Astrocyte of the spinal cord (primary cell): ENCODE measurements around the gene UBE3B.

Source experiments
- DNase-seq: peaks from one replicate; pipeline ENCODE4 v3.0.0; 2011; ENCODE audit warnings: low read depth, low spot score
- H3K4me3 ChIP-seq: 2 replicates; pipeline ENCODE4 v1.5.1; 2011; ENCODE audit warnings: low read depth, mild to moderate bottlenecking, low read length, moderate library complexity
- CTCF ChIP-seq: IDR thresholded peaks from 2 replicates; pipeline ENCODE4 v1.5.1; 2012; ENCODE audit warnings: low read depth, mild to moderate bottlenecking, low read length, inconsistent platforms
- in situ Hi-C: cut with HindIII; loops from 2 replicates; pipeline ENCODE4 v1.10.0; 2017; ENCODE audit warnings: low sequenced_read_pairs

The UBE3B gene

GRCh38 chr12:109448707-109449390 lies 28.6 kb upstream of the UBE3B start:
- no peak overlapping the region for H3K4me3 ChIP-seq
- in situ Hi-C loops, result no loop called here
- TF ChIP-seq CTCF, result no peak
- DNase-seq, result no peak

DNA sequence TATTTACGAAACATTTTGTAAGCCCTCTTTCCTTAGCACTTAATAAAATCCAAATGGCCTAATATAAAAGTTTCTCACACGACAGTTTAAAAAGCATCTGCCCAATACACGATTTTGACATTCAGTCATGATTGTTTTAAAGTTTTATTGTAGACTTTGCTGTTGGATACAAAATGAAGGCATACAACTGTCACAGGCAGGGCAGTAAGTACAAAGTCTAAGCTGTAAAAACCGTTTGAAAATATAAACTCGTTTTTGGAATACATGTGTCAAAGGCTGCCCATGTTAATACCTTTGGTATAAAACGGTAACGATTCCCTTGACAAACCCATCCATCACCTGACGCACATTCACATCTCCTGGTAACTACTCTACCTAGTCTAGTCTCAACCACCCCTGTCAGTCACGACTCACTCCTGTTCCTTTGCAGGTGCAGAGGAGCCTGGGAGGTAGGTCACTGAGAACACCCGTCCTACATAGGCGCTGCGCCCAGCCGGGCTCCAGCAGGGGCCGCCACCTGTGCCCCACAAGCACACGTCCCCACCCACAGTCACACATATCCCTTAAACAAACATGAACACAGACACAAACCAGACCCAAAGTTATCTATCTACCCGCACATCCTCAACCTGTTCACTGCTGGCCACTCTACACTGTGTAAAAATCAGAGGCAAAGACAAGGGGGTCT lies 27.4 kb upstream of the UBE3B start:
- TF ChIP-seq CTCF, result peak; percentile 13
- in situ Hi-C loops, result no loop called here
- DNase-seq, result no peak

GRCh38 chr12:109450980-109451379 lies 26.5 kb upstream of the UBE3B start:
- no peak for TF ChIP-seq CTCF
- no peak overlapping the region for H3K4me3 ChIP-seq
- DNase-seq, result no peak
- in situ Hi-C loops, result no loop called here

More for the DNA sequence above, 27.4 kb upstream of the UBE3B start:
- no peak overlapping the region for H3K4me3 ChIP-seq

GRCh38 chr12:109451400-109451799 lies 26.0 kb upstream of the UBE3B start:
- TF ChIP-seq CTCF, result no peak
- in situ Hi-C loops, result no loop called here
- DNase-seq, result no peak
- H3K4me3 ChIP-seq, result no peak overlapping the region

DNA sequence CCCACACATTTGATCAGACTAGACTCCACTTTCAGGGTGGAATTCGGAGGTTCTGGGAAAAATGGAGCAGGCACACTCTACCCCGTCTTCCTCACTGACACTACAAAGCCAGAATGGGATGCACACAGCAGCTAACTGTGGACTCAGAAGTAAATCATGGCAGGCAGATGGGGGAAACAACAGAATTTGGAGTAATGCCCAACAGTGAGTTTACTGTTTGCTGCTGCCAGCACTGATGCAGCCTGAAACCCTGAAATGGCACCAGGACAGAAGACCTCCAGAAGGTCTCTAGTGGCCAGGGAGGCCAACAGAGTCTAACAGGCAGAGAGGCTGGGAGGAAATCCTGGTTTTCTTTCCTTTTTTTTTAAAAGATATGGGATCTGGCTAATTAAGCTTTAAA lies 24.9 kb upstream of the UBE3B start:
- in situ Hi-C loops, result no loop called here
- no peak for TF ChIP-seq CTCF
- H3K4me3 ChIP-seq, result no peak overlapping the region
- DNase-seq, result no peak

- no peak for DNase-seq
- TF ChIP-seq CTCF, result no peak
- in situ Hi-C loops, result no loop called here
- H3K4me3 ChIP-seq, result no peak overlapping the region
Observed at GRCh38 chr12:109455706-109456105, 21.7 kb upstream of the UBE3B start.
